Tibial nerve (tissue), 4 donors: ENCODE results near the gene DLGAP4. TPM values are rescaled to one million over a fixed set of nuclear protein-coding genes. Genes with fewer than 3 reads are reported as not detected.

Source experiments
- DNase-seq, 2 donors: peaks; one replicate each; pipeline ENCODE4 v3.0.0-alpha.2; 2019; ENCODE audit warnings: low spot score in 2 of 2
- H3K27ac ChIP-seq, 4 donors: fragments of 200-600 bp; sonication (generic) in 3 of 4; one replicate each; pipeline ENCODE4 v1.5.1; 2017 to 2019; ENCODE audit warnings: mild to moderate bottlenecking in 1 of 4
- H3K27me3 ChIP-seq, 2 donors: fragments of 200-600 bp; sonication (generic) in 1 of 2; one replicate each; pipeline versions ENCODE4 v1.5.1 to v1.6.0; 2017 to 2019
- H3K36me3 ChIP-seq, 3 donors: fragments of 200-600 bp; sonication (generic); one replicate each; pipeline ENCODE4 v1.5.1; 2018 to 2019
- H3K4me1 ChIP-seq, 4 donors: fragments of 200-600 bp; sonication (generic) in 3 of 4; one replicate each; pipeline ENCODE4 v1.5.1; 2017 to 2019
- H3K4me3 ChIP-seq, 4 donors: fragments of 200-600 bp; sonication (generic) in 3 of 4; one replicate each; pipeline ENCODE4 v1.5.1; 2017 to 2019; ENCODE audit warnings: mild to moderate bottlenecking in 1 of 4, moderate library complexity in 1 of 4
- H3K9me3 ChIP-seq, 4 donors: fragments of 200-600 bp; sonication (generic) in 3 of 4; one replicate each; pipeline ENCODE4 v1.5.1; 2017 to 2019
- EP300 ChIP-seq, 2 donors: sonication (generic); formaldehyde crosslinking; IDR thresholded peaks; one replicate each; pipeline ENCODE4 v1.6.1; 2017; ENCODE audit warnings: antibody characterized with exemption in 2 of 2, mild to moderate bottlenecking in 1 of 2
- POLR2A ChIP-seq, 2 donors: fragments of 450-650 bp; IDR thresholded peaks; one replicate each; pipeline ENCODE4 v1.6.1; 2017; ENCODE audit warnings: antibody characterized with exemption in 2 of 2, mild to moderate bottlenecking in 2 of 2, moderate library complexity in 2 of 2
- WGBS, 2 donors: methylation state at CpG; one replicate each; pipeline ENCODE4 v1.1.5; 2018; 5-methylcytosine and 5-hydroxymethylcytosine counted together
- total RNA-seq, 4 donors: library from RNA; depleted of rRNA; stranded (reverse); fragments of >200 nt; gene quantifications; one replicate each; pipeline ENCODE4 v1.1.0, GENCODE V29; 2016
- TF ChIP-seq, protein P1 (sequence below), 5 experiments: fragments of 200-600 bp in 3 of 5; fragments of 450-650 bp in 2 of 5; sonication (generic) in 3 of 5; IDR thresholded peaks; one replicate each; pipeline ENCODE4 v1.5.1; 2016 to 2019; ENCODE audit warnings: antibody characterized with exemption in 5 of 5, mild to moderate bottlenecking in 3 of 5, moderate library complexity in 2 of 5

Gene DLGAP4
- total RNA-seq, 4 donors from 2014 or later, result 46.1 to 97.5 (median 52.5) TPM

DNA sequence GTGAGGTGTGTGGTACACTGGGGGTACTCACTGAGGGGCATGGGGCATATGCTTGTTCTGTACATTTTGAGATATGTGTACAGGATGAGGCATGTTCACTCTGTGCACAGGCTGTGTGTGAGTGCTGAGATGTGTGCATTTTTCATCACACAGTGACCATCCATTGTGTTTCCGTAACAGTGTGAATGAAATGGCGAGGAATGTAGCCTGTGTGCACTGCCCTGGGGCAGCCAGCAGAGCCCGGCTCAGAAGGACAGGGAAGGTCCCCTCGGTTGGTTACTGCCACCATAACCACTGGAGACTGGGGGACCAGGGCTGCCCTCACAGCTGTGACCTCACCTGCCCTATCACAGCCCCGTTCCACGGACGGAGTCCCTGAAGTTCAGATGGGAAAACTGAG is 129.0 kb downstream of the DLGAP4 start:
- peak overlapping the region in 1 of 4 donors; percentile 58 for H3K27ac ChIP-seq
- H3K4me1 ChIP-seq, result peaks cover 0 to 13% (median 1%) of the 10 kb centered on the region in 4 donors
- H3K4me3 ChIP-seq, result no peak overlapping the region
- H3K9me3 ChIP-seq, result no peaks in the 10 kb centered on the region
- WGBS, 2 donors, result 67 to 77% methylated on average over 6 to 7 of the region's 7 CpGs
- peaks cover 0 to 18% of the 10 kb centered on the region in 2 donors for H3K27me3 ChIP-seq
- no peaks in the 10 kb centered on the region for H3K36me3 ChIP-seq
- DNase-seq, result no peak
- TF ChIP-seq POLR2A (IDR thresholded peaks at IDR 0.05), result no peak

DNA sequence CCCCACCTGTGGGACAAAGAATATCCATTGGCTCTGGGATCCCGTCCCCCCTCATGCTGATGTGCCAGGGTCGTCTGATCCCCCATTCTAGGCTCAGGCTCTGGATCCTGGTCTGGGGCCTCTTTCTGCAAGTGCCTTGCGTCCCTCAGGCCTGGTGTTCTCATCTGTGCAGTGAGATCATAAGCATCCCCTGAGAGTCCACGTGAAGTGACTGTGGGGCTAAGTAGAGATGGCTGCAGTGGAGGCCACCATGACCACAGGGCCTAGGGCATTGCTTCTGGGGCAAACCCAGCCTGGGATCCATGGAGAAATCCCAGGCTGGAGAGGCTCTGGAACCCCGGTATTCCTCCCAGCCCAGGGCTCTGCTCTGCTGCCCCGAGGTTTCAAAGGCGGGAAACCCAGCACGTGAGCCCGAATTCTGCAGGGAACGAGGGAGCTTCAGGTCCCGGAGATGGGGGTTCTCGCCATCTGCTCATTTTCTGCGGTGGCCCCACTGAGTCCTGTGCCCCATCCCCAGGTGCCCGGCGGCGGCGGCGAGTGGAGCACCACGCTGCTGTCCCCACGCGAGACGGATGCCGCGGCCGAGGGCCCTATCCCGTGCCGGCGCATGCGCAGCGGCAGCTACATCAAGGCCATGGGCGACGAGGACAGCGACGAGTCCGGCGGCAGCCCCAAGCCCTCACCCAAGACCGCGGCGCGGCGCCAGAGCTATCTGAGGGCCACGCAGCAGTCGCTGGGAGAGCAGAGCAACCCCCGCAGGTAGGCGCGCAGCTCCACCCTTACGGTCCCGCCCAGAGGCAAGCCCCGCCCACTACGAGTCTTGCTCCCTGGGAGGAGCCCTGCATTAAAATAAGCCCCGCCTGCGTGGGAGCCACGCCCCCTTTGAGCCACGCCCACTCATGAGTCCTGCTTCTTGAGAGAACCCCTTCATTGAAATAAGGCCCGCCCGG is 129.7 kb downstream of the DLGAP4 start:
- Histone ChIP-seq H3K36me3 (no peaks in the 10 kb centered on the region), H3K27me3 (peaks cover 0 to 18% of the 10 kb centered on the region in 2 donors), H3K9me3 (no peaks in the 10 kb centered on the region), H3K4me1 (peaks cover 0 to 13% (median 1%) of the 10 kb centered on the region in 4 donors), H3K27ac (peak overlapping the region in 1 of 4 donors; percentile 58), H3K4me3 (peak overlapping the region; percentile 17 to 49 (median 35))
- DNase-seq, result peak; percentile 37 to 38
- TF ChIP-seq POLR2A (IDR thresholded peaks at IDR 0.05), result no peak
- no peak for TF ChIP-seq EP300 (IDR thresholded peaks at IDR 0.05)
- TF ChIP-seq, protein P1, sequence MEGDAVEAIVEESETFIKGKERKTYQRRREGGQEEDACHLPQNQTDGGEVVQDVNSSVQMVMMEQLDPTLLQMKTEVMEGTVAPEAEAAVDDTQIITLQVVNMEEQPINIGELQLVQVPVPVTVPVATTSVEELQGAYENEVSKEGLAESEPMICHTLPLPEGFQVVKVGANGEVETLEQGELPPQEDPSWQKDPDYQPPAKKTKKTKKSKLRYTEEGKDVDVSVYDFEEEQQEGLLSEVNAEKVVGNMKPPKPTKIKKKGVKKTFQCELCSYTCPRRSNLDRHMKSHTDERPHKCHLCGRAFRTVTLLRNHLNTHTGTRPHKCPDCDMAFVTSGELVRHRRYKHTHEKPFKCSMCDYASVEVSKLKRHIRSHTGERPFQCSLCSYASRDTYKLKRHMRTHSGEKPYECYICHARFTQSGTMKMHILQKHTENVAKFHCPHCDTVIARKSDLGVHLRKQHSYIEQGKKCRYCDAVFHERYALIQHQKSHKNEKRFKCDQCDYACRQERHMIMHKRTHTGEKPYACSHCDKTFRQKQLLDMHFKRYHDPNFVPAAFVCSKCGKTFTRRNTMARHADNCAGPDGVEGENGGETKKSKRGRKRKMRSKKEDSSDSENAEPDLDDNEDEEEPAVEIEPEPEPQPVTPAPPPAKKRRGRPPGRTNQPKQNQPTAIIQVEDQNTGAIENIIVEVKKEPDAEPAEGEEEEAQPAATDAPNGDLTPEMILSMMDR (IDR thresholded peaks at IDR 0.05), result no peak
- 31 to 49% methylated on average over 15 to 40 of the region's 56 CpGs for WGBS, 2 donors

DNA sequence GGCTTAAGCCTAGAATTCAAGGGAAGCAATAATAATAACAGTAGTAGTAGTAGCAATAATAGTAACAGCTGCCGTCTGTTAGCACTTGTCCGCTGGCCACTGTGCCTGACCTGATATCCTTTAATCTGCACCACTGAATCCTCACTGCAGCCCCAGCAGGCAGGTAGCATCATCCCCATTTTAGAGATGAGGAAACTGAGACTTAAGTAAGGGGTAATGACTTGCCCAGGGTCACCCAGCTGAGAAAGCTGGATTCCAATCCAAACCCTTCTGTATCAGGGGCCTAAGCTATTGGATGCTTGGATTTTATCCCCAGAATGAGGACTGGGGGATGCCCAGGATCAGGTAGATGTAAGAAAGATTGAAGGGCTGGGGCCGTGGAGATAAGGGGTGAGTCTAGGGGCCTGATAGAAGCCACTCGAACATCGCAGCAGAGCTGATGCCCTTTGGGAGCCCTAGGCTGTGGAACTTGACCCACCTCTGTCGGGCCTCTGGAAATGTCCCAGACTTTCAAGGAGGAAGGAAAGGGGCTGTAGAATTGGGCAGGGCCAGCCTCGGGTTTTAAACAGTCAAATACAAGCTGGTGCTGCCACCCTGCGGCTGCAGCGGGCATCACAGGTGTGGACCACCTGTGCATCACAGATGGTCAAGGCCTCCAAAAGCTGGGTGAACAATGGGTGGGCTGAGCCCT is 133.0 kb downstream of the DLGAP4 start:
- Histone ChIP-seq H3K9me3 (no peaks in the 10 kb centered on the region), H3K27ac (no peak overlapping the region), H3K4me3 (no peak overlapping the region), H3K36me3 (no peaks in the 10 kb centered on the region), H3K27me3 (peaks cover 0 to 18% of the 10 kb centered on the region in 2 donors), H3K4me1 (peaks cover 0 to 13% (median 1%) of the 10 kb centered on the region in 4 donors)
- TF ChIP-seq EP300 (IDR thresholded peaks at IDR 0.05), result no peak
- TF ChIP-seq, protein P1 (IDR thresholded peaks at IDR 0.05), result peak; percentile 74 to 86 (median 77)
- DNase-seq, result peak; percentile 47 to 68
- 27% methylated on average over 9 of the region's 9 CpGs for WGBS, 2 donors

DNA sequence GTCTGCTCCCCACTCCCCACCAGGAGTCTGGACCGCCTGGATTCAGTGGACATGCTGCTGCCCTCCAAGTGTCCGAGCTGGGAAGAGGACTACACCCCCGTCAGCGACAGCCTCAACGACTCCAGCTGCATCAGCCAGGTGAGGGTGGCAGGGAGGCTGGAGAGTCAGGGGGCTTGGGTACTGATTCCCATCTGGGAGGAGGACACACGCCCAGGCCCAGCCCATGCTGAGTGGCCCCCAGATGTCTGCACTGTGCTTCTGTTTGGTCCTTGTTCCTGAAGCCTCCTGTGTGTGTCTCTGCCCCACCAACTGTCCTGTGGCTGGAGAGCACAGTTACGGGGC is 133.6 kb downstream of the DLGAP4 start:
- H3K27ac ChIP-seq, result no peak overlapping the region
- no peaks in the 10 kb centered on the region for H3K9me3 ChIP-seq
- TF ChIP-seq POLR2A (IDR thresholded peaks at IDR 0.05), result no peak
- TF ChIP-seq, protein P1 (IDR thresholded peaks at IDR 0.05), result no peak
- no peak for TF ChIP-seq EP300 (IDR thresholded peaks at IDR 0.05)
- H3K27me3 ChIP-seq, result peaks cover 0 to 18% of the 10 kb centered on the region in 2 donors
- H3K4me3 ChIP-seq, result no peak overlapping the region
- WGBS, 2 donors, result 46 to 59% methylated on average over 3 to 6 of the region's 7 CpGs
- H3K4me1 ChIP-seq, result peaks cover 0 to 13% (median 1%) of the 10 kb centered on the region in 4 donors
- no peaks in the 10 kb centered on the region for H3K36me3 ChIP-seq
- DNase-seq, result no peak

DNA sequence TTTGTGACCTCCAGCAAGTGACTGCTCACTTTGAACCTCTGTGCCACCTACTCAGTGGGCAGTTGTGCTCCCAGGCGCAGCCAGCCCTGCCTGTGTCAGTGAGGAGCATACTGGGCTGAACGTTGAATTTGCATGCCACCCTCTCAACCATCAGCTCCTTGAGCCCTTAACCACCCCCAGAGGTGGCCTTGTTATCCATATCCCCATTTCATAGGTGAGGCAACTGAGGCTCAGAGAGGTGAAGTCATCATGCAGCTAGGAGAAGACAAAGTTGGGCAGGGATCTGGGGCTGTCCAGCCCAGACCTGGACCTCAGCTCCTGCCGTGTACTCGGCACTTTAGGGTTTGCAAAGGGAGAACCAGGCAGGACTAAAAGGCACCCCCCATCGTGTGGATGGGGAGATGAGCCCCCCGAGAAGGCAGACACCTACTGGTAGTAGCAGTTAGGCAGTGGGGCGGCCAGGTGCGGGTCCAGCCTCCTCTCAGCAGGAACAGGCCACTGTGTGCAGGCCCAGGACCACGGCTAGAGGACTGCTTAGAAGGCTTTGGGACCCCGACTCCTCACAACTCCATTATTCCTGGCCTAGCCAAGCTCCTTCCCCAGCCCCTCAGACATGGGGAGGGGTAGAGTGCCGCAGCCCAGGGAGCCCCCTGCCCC is 134.4 kb downstream of the DLGAP4 start:
- peaks cover 0 to 18% of the 10 kb centered on the region in 2 donors for H3K27me3 ChIP-seq
- WGBS, 2 donors, result 74 to 83% methylated on average over 11 of the region's 11 CpGs

More for the DNA sequence above, 134.4 kb downstream of the DLGAP4 start:
- H3K4me3 ChIP-seq, result no peak overlapping the region
- DNase-seq, result no peak
- TF ChIP-seq EP300 (IDR thresholded peaks at IDR 0.05) (no peak), POLR2A (IDR thresholded peaks at IDR 0.05) (no peak)
- TF ChIP-seq, protein P1 (IDR thresholded peaks at IDR 0.05), result no peak
- H3K36me3 ChIP-seq, result no peaks in the 10 kb centered on the region
- H3K9me3 ChIP-seq, result no peaks in the 10 kb centered on the region
- H3K27ac ChIP-seq, result no peak overlapping the region
- H3K4me1 ChIP-seq, result peaks cover 0 to 13% (median 1%) of the 10 kb centered on the region in 4 donors
